ENCODE results near the gene MRGPRX3. TPM values are rescaled to one million over a fixed set of nuclear protein-coding genes. Genes with fewer than 3 reads are reported as not detected.

MRGPRX3 gene
- total RNA-seq, 2 experiments from 2014 or later: not detected

GRCh38 chr11:18100926-18101656 is 31.3 kb upstream of the MRGPRX3 start:
- H3K36me3 Mint-ChIP-seq (ENCODE audit: low read depth): peaks cover 41% of the 10 kb centered on the region
- POLR2A ChIA-PET: no interaction called here
- H3K27ac Mint-ChIP-seq: peak overlapping the region; percentile 52
- DNase-seq (peak; percentile 53), ATAC-seq (no peak)
- CTCF ChIA-PET: no interaction called here
- peaks cover 38% of the 10 kb centered on the region for H3K4me1 Mint-ChIP-seq (ENCODE audit: low read depth)
- no peaks in the 10 kb centered on the region for H3K9me3 Mint-ChIP-seq
- no peak overlapping the region for H3K4me3 Mint-ChIP-seq
- intact Hi-C loops (cut with micrococcal nuclease): no loop called here
- no peaks in the 10 kb centered on the region for H3K27me3 Mint-ChIP-seq
- TF ChIP-seq CTCF (IDR thresholded peaks at IDR 0.05): no peak

- intact Hi-C loops (cut with micrococcal nuclease): loop anchor here (5.0 kb wide), 1 partner anchor 93 kb away; the partner anchor contains the start of gene SERGEF
- Mint-ChIP-seq H3K4me3 (peak overlapping the region; percentile 89), H3K27ac (peak overlapping the region; percentile 86), H3K36me3 (ENCODE audit: low read depth) (peaks cover 31% of the 10 kb centered on the region), H3K4me1 (ENCODE audit: low read depth) (peaks cover 42% of the 10 kb centered on the region), H3K27me3 (no peaks in the 10 kb centered on the region), H3K9me3 (no peaks in the 10 kb centered on the region)
- TF ChIP-seq CTCF (IDR thresholded peaks at IDR 0.05): no peak
- ATAC-seq (no peak), DNase-seq (peak; percentile 16)
- ChIA-PET CTCF (interaction anchor here (1.0 to 1.9 kb wide), 10 partner anchors 10 to 670 kb away, joined by 3 to 20 read pairs (median 4); no protein-coding TSS in a partner anchor), POLR2A (interaction anchor here (1.0 to 1.5 kb wide), 3 partner anchors 10 to 528 kb away, joined by 3 to 7 read pairs (median 5); partner anchors contain the start of gene SPTY2D1)
Observed at GRCh38 chr11:18105086-18105801, 27.1 kb upstream of the MRGPRX3 start.

- POLR2A ChIA-PET: interaction anchor here (0.7 to 1.5 kb wide), 7 partner anchors 9 to 528 kb away, joined by 3 to 7 read pairs (median 3); partner anchors contain the start of genes LDHA, SPTY2D1 and TSG101
- DNase-seq (peak; percentile 92), ATAC-seq (peak; percentile 97)
- H3K9me3 Mint-ChIP-seq: no peaks in the 10 kb centered on the region
- peak within 1 kb of the TSS; percentile 86 for H3K27ac Mint-ChIP-seq
- CTCF ChIA-PET: interaction anchor here (0.9 to 1.8 kb wide), 18 partner anchors 9 to 669 kb away, joined by 3 to 20 read pairs (median 4); no protein-coding TSS in a partner anchor
- H3K27me3 Mint-ChIP-seq: no peaks in the 10 kb centered on the region
- intact Hi-C loops (cut with micrococcal nuclease): loop anchor here (5.0 kb wide), 1 partner anchor 94 kb away; the partner anchor contains the start of gene SERGEF
- peaks cover 40% of the 10 kb centered on the region for H3K4me1 Mint-ChIP-seq (ENCODE audit: low read depth)
- peaks cover 27% of the 10 kb centered on the region for H3K36me3 Mint-ChIP-seq (ENCODE audit: low read depth)
- peak within 1 kb of the TSS; percentile 89 for H3K4me3 Mint-ChIP-seq
- peak; percentile 74 for TF ChIP-seq CTCF (IDR thresholded peaks at IDR 0.05)
Observed at GRCh38 chr11:18105802-18106574, 26.4 kb upstream of the MRGPRX3 start, which contains the start of gene SAAL1. Gene SAAL1 (minus strand): TSS chr11:18106082. CDS start chr11:18106041, 41 bp downstream.

- Mint-ChIP-seq H3K4me3 (peak overlapping the region; percentile 89), H3K9me3 (no peaks in the 10 kb centered on the region), H3K27me3 (peaks cover 3% of the 10 kb centered on the region), H3K27ac (no peak overlapping the region), H3K4me1 (ENCODE audit: low read depth) (peaks cover 34% of the 10 kb centered on the region), H3K36me3 (ENCODE audit: low read depth) (peaks cover 20% of the 10 kb centered on the region)
- ChIA-PET CTCF (interaction anchor here (0.9 to 1.8 kb wide), 17 partner anchors 8 to 668 kb away, joined by 3 to 20 read pairs (median 4); no protein-coding TSS in a partner anchor), POLR2A (interaction anchor here (0.7 to 1.5 kb wide), 5 partner anchors 9 to 527 kb away, joined by 3 to 7 read pairs (median 3); partner anchors contain the start of genes SPTY2D1 and TSG101)
- intact Hi-C loops (cut with micrococcal nuclease): loop anchor here (5.0 kb wide), 1 partner anchor 94 kb away; the partner anchor contains the start of gene SERGEF
- no peak for ATAC-seq
- no peak for TF ChIP-seq CTCF (IDR thresholded peaks at IDR 0.05)
- no peak for DNase-seq
Observed at GRCh38 chr11:18106688-18107087, 25.7 kb upstream of the MRGPRX3 start.
